TTC549 (cell line): ENCODE results near the gene IQCF6.
"Not testable (repeated sequence)": the region's sequence is repeated elsewhere in the genome, so short reads cannot be mapped to it uniquely, and the experiment has no call there.

Source experiments
- FAIRE-seq: peaks from 2 replicates; lab custom pipeline; 2012; peaks lifted over from hg19 to GRCh38; lab: Jason Lieb, UNC

IQCF6 gene

DNA sequence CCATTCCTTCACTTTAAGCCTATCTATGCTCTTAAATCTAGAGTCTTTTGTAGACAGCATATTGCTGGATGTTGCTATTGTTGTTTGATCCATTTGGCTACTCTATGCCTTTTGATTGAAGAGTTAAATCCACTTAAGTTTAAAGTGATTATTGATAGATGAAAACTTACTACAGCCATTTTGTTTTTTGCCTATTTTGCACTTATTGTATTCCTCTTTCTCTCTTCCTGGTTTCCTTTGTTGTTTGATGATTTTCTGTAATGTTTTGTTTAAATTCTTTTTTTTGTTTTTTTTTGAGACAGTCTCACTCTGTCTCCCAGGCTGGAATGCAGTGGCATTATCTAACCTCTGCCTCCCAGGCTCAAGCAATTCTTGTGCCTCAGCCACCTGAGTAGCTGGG, 19.8 kb downstream of the IQCF6 start:
- FAIRE-seq: no peak

DNA sequence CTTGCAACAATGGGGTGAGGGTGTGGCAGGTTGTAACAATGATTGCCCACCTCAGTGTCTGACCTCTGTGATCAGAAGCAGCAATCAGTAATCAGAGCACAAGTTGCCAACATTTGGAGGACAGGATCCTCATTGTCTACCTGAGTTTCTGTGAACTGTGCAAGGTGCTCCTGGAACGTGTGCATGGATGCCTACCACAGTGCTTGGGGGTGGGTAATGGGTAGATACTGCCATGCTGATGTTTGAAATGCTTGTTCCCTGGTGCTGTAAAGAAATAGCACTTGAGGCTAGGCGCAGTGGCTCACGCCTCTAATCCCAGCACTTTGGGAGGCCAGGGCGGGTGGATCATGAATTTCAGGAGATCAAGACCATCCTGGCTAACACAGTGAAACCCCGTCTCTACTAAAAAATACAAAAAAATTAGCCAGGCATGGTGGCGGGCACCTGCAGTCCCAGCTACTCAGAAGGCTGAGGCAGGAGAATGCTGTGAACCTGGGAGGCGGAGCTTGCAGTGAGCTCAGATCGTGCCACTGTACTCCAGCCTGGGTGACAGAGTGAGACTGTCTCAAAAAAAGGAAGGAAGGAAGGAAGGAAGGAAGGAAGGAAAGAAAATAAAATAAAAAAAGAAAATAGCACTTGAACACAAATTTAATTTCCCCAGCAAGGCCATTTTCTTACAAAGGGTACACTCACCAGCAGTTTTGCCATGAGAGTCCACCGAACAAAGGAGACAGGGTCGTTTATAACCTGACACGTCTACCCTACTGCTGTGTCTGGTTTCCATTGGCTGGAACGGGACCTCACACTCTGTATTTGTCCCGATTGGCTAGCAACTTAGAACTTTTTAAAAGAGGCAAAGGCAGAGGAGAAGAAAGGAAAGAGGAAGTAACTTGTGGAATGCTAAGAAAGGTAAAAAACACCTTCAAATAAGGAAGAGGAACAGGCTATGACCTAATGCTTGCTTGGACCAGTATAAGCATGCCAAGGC, 25.0 kb downstream of the IQCF6 start:
- FAIRE-seq: not testable (repeated sequence)

DNA sequence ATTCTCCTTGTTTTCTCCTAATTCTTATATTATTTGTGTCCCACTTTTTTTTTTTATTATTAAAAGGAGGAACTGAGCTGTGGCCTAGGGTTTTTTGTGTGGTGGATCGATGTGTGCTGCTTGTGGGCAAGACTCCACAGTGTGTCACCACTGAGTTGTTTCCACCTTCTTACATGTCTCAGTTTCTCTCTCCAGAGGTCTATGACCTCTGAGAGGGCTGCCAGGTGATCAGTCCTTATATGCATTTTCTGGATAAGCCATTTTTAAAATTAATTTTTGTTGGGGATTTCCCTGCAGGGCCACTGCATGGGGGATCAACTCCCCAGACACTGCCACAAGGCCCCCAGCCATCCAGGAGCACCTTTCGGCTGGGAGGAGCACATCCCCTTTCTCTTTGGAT, 27.8 kb downstream of the IQCF6 start:
- no peak for FAIRE-seq

DNA sequence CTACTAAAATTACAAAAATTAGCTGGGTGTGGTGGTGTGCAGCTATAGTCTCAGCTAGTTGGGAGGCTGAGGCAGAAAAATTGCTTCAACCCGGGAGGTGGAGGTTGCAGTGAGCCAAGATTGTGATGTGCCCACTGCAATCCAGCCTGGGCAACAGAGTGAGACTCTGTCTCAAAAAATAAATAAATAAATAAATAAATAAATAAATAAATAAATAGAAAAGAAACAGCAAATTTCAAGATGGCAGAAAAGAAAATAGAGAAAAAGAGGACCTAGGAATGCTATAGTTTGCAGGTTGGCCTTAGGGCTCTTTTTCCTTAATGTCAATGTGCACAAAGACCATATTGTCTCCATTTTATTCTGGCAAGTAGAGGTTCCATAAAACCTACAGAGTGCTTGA, 28.2 kb downstream of the IQCF6 start:
- no peak for FAIRE-seq

DNA sequence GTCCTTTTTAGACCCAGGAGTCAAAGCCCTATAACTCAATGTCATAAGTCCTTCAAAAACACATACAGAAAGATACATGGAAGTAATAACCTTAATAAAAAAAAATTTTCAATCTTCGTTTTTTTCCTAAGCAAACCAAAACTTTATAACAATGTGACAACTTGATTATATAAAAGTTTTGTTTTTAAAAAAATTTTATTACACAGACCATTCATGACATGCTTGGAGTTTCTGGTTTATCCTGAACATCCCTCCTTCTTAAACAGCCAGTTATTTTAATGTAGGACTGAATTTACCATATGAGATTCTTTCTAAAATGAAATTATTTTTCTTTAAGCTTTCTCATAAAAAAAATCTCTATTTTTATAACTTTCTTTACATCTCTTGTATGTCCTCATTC, 30.7 kb downstream of the IQCF6 start:
- FAIRE-seq: no peak

DNA sequence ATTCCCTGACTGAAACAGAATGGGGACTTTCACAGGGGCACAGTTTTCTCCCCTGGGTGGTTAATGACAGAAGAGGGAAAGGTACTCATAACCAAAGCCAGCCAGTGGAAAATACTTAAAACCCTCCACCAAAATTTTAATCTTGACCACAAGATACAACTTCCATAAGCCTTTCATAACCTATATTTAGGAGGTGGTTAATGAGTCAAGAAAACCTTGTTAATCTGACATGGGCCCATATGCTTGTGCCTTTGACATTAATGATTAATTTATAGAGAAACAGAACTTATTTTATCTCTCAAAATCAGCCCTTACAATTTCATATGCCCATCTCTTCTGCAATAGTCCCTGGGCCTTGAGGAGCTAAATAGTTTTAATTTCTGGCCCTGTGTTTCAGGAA, 31.2 kb downstream of the IQCF6 start:
- FAIRE-seq: no peak

DNA sequence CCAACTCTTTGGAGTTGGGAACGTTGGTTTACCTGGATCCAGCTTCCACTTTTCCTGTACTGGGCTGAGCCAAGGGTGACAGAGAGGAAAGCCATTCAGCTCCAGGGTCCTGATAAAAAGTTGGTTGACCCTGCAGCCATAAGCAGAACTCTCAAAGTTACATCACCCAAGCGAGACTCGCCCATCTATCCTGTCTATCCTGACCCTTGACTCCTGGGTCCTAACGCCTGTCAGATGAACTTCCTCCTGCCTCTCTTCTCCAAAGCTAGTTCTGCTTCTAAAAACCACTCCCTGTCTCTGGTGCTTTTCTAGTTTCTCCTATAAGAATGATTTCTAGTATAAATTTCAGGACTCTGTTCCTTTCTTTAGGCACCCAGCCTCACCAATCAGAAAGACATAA, 36.1 kb downstream of the IQCF6 start:
- FAIRE-seq: not testable (repeated sequence)

DNA sequence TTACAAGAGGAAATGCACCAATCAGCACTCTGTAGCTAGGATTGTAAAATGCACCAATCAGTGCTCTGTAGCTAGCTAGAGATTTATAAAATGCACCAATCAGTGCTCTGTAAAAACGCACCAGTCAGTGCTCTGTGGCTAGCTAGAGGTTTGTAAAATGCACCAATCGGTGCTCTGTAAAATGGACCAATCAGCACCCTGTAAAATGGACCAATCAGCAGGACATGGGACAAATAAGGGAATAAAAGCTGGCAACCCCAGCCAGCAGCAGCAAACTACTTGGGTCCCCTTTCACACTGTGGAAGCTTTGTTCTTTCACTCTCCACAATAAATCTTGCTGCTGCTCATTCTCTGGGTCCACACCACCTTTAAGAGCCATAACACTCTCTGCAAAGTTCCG, 36.7 kb downstream of the IQCF6 start:
- FAIRE-seq: not testable (repeated sequence)

DNA sequence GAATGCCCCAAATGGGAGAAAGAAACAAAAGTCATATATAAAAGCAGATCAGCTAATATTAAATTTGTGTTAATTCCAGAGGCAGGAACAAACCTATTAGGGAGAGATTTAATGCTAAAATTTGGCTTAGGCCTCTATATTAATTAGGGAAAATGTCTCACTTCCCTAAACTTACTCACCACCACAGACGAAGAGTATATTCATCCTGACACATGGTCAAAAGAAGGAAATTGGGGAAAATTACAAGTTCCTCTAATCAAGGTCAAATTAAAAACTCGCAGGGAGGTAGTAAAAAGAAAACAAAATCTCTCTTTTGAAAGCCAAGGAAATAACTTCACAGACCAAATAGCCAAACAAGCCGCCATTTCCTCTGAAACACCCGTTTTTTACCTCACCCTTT, 39.9 kb downstream of the IQCF6 start:
- no peak for FAIRE-seq

DNA sequence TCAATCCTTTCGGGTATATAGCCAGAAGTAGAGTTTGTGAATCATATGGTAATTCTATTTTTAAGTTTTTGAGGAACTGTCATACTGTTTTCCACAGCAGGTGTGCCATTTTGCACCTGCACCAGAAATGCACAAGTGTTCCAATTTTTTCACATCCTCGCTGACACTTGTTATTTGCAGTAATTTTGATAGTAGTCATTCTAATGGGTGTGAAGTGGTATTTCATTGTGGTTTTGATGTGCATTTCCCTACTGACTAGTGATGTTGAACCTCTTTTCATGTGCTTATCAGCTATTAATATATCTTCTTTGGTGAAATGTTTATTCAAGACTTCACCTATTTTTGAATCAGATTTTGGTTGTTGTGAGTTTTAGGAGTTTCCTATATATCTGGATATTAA, 43.1 kb downstream of the IQCF6 start:
- FAIRE-seq: no peak

DNA sequence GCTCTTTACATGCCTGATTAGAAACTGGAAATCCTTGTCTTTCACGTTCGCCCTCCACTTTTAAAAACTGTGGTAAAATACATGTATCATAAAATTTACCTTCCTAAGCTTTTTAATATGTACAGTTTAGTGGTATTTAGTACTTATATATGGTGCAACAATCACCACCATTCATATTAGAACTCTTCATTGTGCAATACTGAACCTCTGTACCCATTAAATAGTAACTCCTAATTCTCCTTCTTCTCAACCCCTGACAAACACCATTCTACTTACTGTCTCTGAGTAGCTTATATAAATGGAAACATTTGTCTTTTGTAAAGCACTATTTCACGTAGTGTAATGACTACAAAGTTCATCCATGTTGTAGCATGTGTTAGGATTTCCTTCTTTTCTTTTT, 44.0 kb downstream of the IQCF6 start:
- no peak for FAIRE-seq

DNA sequence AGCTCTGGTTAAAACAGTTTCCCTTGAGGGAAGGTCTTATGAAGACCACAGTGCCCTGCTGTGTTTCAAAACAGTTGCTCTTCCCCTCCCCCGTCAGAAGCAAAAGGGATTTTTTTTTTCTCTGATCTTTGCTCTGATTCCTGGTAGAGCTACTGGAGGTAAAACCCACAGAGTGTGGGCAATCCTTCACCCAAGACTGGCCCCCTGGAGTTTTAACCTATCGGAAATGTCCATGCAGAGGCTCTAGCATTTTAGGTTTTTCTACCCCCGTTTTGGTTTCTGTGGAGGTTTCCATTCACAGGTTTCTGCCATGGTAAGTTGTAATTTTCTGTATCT, 44.5 kb downstream of the IQCF6 start:
- FAIRE-seq: no peak

DNA sequence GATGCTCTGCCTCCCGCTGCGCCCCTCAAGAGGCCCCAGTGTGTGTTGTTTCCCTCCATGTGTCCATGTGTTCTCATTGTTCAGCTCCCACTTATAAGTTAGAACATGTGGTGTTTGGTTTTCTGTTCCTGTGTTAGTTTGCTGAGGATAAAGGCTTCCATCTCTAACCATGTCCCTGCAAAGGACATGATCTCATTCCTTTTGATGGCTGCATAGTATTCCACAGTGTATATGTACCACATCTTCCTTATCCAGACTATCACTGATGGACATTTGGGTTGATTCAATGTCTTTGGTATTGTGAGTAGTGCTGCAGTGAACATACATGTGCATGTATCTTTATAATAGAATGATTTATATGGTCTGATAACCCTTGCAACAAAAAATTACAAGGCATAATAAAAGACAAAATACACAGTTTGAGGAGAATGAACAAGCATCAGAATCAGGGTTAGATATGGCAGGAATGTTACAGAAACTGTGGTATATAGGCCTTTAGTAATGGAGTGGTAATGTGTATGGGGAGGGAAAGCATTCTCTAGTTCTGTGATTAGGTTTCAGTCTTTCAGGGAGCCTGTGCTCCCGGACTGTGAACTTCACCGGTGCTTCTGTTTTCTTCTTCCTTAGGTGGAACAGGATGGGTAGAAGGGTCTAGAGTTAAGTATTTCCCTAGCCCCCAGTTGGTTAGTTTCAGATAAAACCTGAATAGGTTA, 45.0 kb downstream of the IQCF6 start:
- FAIRE-seq: no peak

DNA sequence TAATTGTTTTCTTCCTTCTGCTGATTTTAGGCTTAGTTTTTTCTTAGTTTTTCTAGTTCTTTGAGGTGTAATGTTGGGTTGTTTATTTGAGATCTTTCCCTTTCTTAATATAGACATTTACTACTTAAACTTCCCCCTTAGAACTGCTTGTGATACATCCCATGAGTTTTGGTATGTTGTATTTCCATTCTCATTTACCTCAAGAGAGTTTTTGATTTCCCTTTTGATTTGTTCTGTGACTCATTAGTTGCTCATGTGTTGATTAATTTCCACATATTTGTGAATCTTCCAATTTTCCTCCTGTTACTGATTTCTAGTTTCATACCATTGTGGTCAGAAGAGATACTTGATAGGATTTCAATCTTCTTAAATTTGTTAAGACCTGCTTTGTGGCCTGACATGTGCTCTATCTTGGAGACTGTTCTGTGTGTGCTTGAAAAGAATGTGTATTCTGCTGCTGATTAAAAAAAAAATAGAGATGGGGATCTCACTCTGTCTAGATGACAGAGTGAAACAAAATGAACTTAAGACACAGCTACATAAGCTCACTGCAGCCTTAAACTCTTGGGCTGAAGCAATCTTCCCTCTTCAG, 49.9 kb downstream of the IQCF6 start:
- FAIRE-seq: no peak
